A204.1 (cell line): ENCODE results near the gene COX7B2.

Experiments used
- FAIRE-seq: peaks from 2 replicates; lab custom pipeline; 2012; peaks lifted over from hg19 to GRCh38; lab: Jason Lieb, UNC

The COX7B2 gene

DNA sequence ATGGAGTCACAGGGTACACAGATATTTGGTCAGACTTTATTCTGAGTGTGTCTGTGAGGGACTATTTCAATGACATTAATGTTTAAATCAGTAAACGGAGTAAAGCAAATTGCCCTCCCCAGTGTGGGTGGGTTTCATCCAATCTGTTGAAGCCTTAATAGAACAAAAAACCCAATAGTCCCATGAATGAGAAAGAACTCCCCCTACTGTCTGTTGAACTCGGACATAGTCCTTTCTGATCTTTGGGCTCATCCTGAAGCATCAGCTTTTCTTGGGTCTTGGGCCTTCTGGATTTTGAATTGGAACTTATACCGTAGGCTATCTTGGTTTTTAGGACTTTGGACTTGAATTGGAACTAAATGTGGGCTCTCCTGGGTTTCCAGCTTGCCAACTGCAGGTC, 193.6 kb downstream of the COX7B2 start:
- FAIRE-seq: no peak

DNA sequence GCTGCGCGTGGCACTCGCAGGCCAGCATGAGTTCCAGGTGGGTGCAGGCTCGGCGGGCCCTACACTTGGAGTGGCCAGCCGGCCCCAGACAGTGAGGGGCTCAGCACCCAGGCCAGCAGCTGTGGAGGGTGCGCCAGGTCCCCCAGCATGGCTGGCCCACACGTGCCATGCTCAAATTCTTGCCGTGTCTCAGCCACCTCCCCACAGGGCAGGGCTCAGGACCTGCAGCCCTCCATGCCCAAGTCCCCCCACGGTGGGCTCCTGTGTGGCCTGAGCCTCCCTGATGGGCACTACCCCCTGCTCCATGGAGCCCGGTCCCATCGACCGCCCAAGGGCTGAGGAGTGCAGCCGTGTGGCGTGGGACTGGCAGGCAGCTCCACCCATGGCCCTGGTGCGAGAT, 210.2 kb downstream of the COX7B2 start:
- FAIRE-seq: no peak
